HG02763 (cell line): Measurements from ENCODE around the gene HK3.
"Not testable (repeated sequence)": the region's sequence is repeated elsewhere in the genome, so short reads cannot be mapped to it uniquely, and the experiment has no call there.

Experiments
- ATAC-seq: cut with Tn5 transposase; IDR thresholded peaks from one replicate; pipeline ENCODE4 v1.9.1; 2021; ENCODE audit warnings: mild to moderate bottlenecking, moderate library complexity; ENCODE audit not compliant: unreplicated experiment

The HK3 gene

DNA sequence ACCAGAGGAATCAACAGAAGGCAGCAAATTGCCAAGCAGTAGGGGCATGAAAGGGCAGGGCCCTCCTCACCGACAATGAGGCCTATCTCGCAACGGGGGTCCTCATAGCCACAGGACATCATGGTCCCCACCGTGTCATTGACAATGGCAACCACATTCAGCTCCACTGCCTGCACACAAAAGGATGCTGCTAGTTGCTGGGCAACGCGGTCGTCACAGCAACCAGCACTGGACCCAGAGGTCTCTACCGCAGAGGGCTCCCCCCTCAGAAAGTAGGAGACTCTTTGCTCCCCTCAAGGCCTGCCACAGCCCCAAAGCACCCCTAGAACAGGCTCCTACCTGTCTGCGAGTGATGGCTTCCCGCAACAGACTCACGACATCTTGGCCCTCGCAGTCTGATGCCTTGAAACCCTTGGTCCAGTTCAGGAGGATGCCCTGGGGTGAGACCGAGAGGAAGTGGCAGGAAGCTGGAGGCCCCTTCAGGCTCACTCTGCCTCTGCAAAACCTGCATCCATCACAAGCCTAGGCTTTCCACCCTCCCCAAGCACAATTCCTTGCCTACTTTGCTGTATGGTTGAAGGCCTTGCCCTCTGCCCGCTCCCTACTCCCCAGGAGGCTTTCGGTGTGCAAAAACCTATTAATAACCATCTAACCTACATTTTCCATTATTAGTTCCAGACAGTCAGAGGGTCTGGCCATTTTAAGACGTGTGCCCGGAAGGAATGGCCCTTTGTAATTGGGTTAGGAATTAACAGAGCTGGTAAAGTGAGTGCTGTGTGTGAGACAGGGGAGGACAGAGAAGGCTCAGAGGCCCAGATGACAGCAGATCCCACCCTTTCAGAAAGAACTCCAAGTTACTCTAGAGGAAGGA is 15.2 kb downstream of the HK3 start:
- no peak for ATAC-seq

DNA sequence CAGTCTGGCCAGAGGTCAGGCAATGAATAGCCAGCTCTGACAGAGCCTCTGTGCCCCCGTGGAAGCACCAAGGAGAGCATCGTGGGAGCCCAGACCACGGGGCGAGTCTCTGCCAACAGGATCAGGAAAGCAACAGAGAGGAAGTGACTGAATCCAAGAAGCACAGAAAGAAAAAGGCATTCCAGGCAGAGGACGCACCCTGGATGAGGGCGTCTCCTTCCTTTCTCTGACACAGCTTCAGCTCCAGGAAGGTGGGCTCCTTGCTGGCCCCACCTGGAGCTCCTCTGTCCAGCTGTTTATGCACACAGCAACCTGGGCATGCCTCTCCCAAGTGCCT is 16.6 kb downstream of the HK3 start:
- ATAC-seq, result no peak

DNA sequence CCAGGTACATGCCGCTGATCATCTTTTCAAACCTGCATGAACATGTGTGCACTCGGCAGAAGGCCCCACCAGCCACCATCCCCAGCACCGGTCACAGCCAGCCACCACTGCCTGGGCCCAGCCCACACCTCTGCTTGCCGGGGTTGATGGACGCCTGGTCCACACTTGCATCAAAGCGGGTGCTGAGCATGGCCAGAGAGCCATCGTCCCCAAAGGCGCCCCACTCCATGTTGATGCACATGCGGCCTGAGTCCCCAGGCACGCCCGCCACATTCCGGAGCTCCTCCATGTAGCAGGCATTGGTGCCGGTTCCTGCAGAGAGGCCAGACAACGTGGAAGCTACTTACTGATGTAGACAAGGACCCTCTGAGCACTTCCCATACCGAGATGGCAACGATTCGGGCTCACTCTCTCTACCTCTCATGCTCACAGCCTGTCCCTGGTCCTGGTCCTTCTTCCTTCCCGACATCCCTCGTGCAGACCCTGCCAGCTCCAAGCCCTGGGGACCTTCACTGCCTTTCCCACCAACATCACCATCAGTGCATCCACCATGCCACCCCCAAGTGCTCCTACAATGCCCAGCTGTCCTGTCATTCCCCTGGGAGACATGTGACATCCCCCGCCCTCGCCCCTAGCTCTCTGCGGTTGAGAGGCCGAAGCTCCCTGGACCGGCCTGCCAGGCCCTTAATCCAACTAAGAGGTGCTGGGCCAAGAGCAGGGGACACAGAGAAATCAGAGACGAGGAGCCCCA is 17.2 kb downstream of the HK3 start:
- no peak for ATAC-seq

DNA sequence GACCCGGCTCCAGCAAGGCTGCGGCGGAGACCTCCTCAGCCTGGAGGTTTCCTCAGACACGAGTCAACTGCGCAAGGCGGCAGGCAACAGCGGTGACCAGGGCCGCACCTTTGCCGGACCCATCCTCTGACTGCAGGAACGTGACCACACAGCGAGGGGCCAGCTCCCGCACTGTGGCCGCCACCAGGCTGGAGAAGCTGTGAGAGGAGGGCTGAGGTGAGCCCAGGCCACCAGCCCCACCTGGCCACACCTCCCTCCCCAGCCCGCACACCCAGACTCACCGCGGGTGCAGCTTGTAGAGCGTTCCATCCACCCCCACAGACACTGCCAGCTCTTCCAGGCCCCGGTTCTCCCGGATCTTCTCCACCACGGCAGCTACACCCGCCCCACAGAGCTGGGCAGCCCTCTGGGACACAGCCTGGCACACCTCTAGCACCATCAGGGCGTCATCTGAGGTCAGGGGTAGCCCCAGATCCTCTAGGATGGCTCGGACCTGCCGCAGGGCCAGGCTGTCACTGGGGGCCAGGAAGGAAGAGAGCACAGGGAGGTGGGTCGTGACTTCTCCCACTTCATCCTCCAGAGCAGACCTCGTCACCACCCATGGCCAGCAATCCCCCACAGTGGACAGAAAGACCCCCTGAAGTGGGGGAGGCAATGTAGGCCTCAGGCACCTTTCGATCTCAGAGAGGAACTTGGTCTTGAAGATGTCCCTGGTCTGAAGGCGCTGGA is 18.0 kb downstream of the HK3 start:
- ATAC-seq, result no peak

DNA sequence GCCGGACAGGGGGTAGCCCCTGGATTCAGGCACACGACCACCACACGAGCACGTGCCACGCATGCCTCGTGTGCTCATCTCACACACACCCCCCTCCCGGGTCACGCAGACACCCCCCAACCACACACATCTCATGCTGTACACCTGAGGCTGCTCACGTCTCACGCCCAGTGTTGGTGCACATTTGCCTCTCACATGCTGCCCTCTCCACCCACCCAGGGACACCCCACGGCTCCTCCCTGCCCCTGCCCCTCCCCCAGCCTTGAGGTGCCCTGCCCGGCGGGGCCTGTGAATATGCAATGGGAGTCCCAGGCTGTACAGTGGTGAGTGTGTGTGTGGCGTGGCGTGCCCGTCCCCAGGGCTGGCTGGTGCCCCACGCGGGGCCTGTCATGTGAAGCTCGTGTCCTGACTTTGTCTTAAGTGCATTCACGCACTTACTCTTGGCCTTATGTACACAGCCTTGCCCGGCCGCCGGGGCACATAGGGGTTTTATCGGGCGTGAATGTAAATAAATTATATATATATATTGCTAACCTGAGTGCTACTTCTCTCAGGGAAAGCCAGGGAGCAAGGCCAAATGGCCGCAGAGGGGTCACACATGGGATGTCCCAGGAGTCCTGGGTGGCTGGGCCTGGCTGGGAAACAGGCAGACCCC is 18.7 kb downstream of the HK3 start:
- no peak for ATAC-seq

DNA sequence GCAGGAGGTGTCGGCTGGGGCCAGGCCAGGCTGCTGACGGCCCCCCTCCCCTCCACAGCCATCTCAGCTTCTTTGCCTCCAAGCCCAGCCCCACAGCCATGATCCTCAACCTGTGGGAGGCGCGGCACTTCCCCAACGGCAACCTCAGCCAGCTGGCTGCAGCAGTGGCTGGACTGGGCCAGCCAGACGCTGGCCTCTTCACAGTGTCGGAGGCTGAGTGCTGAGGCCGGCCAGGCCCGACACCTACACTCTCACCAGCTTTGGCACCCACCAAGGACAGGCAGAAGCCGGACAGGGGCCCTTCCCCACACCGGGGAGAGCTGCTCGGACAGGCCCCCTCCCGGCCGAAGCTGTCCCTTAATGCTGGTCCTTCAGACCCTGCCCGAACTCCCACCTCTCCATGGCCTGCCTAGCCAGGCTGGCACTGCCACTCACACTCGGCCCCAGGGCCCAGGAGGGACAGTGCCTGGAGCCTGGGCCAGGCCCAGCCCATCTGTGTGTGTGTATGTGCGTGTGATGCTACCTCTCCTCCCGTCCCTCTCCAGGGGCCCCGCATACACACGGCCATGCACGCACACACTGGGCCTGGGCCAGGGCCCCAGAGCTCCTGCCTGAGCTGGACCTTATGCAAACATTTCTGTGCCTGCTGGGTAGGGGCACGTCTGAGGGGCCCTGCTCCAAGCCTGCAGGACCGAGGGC is 19.3 kb downstream of the HK3 start:
- no peak for ATAC-seq

DNA sequence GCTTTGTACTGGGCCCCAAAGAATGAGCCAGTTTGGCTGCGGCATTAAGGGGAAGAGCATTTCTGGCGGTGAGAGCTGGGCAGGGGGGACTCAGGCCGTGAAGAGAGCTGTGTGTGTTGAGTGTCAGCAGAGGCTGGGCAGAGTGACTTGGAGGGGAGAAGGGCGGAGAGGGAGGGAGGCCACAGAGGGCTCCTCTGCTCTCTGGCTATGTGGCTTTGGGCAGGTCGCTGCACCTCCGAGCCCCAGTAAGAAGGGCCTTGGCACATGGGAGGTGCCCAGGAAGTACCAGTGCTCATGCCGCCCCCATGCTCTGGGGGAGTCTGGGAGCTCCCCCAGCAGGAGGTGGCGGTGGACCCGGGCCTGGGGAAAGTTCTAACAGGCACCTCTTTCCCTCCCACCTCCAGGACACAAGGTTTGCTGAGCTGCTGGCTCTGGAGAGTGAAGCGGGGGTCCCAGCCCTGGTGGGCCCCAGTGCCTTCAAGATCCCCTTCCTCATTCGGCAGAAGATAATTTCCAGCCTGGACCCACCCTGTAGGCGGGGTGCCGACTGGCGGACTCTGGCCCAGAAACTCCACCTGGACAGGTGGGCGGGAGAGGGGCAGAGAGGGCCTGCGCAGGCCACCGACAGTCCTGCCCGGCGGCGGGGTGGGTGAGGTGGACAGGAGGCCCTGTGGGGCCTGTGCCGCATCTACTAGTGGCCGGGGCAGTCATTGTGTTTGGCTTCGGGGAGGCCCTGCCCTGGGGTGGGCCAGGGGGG is 20.1 kb downstream of the HK3 start:
- ATAC-seq, result no peak

DNA sequence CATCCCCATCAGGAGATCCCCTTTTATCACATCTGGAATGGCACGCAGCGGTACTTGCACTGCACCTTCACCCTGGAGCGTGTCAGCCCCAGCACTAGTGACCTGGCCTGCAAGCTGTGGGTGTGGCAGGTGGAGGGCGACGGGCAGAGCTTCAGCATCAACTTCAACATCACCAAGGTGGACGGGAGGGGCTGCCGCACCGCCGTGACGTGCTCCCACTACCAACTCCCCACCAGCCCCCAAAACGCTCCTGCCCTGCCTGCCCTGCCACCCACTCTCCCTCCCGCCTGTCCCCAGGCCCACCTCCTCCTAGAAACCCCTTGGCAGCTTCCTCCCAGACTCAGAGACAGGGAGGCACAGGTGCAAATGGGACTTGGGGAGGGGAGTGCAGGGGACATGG is 20.7 kb downstream of the HK3 start:
- no peak for ATAC-seq

DNA sequence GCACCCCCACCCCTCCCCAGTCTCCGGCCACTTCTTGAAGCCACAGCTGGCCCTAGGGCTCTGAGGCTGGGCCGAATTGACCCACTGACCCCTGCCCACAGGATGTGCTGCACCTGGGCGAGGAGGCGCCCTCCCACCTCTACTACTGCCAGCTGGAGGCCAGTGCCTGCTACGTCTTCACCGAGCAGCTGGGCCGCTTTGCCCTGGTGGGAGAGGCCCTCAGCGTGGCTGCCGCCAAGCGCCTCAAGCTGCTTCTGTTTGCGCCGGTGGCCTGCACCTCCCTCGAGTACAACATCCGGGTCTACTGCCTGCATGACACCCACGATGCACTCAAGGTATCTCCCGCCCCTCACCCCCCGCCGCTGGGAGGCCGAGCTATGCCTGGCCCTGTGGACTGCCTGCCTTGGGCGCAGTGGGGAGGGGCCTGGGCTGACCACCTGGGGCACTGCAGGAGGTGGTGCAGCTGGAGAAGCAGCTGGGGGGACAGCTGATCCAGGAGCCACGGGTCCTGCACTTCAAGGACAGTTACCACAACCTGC is 21.3 kb downstream of the HK3 start:
- ATAC-seq, result no peak

DNA sequence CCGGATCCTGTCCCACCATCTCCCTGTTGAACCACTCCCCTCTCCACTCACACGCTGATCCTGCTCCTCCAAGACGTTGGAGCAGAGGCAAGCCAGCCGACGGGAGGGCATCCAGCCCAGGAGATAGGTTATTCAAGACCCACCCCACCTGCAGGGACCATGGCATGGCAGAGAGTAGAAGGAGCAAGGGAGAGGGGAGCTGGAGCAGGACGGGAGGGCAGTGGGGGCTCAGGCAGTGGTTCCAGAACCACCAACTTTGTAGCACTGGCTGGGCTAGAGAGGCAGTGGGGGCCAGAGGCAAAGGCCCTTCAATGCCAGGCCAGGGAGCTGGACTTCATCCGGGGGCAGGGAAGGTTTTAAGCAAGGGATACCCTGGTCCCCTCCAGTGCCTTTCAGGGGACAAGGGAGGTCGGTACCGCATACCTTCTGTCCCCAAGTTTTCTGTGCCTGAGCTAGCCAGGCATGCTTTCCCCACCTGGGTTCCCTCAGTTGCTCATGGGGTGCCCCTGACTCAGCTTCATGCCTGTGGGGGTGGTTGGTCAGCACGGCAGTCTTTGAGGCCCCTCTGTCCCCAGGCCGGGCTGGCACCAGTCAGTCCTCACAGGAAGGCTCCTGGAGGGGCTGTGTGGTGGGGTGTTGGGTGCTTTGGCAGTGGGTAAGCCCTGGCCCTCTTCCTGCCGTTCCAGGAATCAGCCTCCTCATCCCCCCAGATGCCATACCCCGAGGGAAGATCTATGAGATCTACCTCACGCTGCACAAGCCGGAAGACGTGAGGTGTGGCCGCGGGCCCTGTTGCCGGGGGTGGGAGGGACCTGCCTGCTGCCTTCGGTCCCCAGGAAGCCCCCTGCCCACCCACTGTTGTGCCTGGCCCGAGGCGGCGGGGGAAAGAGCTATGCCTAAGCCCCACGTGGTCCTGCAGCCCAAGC is 22.4 kb downstream of the HK3 start:
- no peak for ATAC-seq

DNA sequence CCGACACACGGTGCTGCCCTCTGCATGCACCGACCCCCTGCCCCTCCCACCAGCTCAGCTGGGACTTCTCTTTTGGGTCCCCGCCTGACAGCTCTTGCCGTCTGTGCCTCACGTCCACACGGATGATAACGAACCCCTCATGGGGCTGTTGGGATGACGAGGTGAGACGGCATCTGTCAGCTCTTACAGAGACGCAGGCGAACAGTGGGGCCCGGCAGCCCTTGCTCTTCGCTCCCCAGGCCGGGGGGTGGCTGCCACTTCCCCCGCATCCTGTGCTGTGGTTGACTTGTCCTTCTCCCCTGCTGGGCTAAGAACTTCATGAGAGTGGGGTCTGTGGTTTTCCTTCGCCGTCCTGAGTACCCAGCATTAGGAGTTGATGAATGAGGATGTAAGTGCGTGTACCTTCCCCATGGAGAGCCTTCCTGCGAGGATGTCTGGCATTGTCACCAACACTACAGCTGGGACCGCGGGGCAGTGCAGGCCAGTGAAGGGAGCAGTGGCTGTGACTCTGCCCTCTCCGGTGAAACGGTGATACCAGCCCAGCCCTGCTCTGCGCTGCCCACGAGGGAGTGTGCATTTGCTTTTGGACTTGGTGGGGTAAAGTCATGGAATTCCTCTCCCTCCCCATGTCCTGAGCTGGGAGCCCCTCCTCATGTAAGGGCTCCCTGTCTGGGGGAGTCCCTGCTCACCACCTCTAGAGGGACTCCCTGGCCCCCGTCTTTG is 23.2 kb downstream of the HK3 start:
- no peak for ATAC-seq

DNA sequence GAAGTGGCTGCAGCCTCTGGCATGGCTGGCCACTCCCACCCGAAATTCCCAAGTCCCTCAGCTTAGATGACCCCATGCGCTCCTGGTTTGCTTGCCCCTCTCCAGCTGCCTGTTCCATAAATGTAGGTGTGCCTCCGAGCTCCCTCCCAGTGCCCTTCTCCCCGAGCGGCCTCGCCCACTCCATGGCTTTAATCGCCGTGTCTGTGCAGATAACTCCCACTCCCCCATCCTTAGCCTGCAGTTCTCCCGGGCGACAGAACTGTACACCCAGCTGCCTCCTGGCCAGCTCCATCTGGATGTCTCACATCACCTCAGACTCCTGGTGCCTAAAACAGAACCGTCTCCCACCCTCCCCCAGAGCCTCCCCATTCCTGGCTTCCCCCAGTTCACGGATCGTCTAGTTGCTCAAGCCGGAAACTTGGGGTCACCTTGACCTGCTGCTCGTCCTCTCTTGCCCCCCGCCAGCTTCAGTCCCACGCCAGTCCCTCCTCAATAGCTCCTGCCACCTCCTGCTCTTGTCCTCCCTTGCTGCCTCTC is 24.1 kb downstream of the HK3 start:
- no peak for ATAC-seq

DNA sequence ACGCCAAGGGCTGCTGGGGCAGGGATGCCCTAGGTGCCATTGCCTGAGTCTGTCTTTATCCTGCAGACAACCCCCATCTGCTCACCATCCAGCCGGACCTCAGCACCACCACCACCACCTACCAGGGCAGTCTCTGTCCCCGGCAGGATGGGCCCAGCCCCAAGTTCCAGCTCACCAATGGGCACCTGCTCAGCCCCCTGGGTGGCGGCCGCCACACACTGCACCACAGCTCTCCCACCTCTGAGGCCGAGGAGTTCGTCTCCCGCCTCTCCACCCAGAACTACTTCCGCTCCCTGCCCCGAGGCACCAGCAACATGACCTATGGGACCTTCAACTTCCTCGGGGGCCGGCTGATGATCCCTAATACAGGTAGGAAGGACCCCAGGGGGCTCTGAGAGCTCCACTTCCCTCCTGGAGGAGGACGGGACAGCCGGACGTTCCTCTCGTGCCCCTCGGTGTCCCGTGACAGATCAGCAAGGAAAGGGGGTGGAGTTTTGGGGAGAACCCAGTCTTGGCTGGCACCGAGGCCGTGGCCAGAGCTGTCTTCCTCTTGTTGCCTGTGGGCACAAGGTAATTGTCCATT is 24.9 kb downstream of the HK3 start:
- ATAC-seq, result no peak

DNA sequence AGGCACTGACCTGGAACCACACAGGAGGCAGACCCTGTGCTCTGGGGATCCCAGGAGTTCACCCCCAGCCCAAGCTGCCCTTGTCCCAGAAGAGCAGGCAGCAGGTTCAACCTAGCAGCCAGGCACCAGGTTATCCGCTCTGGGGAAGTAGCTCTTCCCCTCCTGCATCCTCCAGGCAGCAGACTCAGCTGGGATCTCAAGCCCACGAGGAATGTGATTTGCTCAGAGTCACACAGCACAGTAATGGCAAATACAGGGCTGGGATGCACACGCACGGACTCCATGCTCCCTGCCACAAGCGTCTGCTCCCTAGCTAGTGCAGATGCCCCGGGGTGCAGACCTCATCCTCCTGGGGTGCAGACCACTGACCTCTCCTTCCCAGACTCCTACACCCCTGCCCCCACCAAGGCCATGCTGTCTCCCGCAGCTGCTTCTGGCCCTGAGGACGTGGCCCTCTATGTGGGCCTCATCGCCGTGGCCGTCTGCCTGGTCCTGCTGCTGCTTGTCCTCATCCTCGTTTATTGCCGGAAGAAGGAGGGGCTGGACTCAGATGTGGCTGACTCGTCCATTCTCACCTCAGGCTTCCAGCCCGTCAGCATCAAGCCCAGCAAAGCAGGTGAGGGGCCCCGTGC is 25.5 kb downstream of the HK3 start:
- no peak for ATAC-seq

DNA sequence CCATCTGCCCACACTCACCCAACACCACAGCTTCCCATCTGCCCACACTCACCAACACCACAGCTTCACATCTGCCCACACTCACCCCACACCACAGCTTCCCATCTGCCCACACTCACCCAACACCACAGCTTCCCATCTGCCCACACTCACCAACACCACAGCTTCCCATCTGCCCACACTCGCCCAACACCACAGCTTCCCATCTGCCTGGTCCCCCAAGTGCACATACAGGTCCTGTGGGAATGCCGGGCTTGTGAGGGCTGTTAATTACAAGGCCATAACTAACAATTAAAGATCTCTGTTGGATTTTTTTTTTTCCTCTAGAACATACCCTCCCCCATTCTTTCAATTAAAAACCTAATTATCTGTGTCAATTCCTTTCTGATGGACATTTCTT is 26.1 kb downstream of the HK3 start:
- ATAC-seq, result not testable (repeated sequence)

DNA sequence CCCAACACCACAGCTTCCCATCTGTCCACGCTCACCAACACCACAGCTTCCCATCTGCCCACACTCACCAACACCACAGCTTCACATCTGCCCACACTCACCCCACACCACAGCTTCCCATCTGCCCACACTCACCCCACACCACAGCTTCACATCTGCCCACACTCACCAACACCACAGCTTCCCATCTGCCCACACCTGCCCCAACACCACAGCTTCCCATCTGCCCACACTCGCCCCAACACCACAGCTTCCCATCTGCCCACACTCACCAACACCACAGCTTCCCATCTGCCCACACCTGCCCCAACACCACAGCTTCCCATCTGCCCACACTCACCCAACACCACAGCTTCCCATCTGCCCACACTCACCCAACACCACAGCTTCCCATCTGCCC is 26.6 kb downstream of the HK3 start:
- not testable (repeated sequence) for ATAC-seq

DNA sequence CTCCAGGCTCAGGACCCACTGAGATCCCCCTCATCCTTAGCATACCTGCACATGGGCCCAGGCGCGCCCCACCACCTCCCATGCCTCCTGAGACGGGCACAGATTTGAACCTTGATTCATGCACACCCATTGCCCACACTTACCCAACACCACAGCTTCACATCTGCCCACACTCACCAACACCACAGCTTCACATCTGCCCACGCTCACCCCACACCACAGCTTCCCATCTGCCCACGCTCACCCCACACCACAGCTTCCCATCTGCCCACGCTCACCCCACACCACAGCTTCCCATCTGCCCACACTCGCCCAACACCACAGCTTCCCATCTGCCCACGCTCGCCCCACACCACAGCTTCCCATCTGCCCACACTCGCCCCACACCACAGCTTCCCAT is 28.5 kb downstream of the HK3 start:
- not testable (repeated sequence) for ATAC-seq
